ENCODE data around the gene GABRD. TPM values are rescaled to one million over a fixed set of nuclear protein-coding genes. Genes with fewer than 3 reads are reported as not detected.
"Not testable (repeated sequence)": the region's sequence is repeated elsewhere in the genome, so short reads cannot be mapped to it uniquely, and the experiment has no call there.

GABRD gene
- total RNA-seq, 1 experiment from 2014 or later: 15.6 TPM

DNA sequence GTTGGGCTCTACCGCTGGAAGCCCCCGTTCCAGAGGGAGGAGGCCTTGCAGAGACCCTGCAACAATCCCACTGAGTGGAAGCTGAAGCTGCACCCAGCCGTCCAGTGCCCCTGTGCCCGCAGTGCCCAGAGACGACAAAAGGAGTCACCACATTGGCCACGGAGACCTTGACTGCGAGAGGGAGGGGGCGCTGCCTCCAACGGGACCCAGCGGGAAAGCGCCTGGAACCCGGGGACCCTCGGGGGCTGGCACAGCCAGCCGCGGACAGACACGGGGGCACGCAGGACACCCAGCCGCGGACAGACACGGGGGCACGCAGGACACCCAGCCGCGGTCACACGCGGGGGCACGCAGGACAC, 38.0 kb upstream of the GABRD start:
- no peak for DNase-seq (ENCODE audit: low read depth, low spot score)
- Histone ChIP-seq H3K9me2 (ENCODE audit: insufficient read depth) (no peaks in the 10 kb centered on the region), H2AFZ (ENCODE audit: low read depth, low read length, poor library complexity, severe bottlenecking) (no peak overlapping the region), H3K9ac (ENCODE audit: low read length) (no peak overlapping the region), H3K79me2 (ENCODE audit: insufficient read depth, low read length) (no peaks in the 10 kb centered on the region), H3K4me1 (ENCODE audit: control insufficient read depth in 1 of 2, insufficient read depth in 2 of 2, low read length in 2 of 2) (peaks cover 4 to 14% of the 10 kb centered on the region in 2 experiments; a peak in 3 of 4 replicates), H3K4me3 (replicated peaks in 1 of 2; ENCODE audit: low read depth in 1 of 2, low read length in 2 of 2) (no peak overlapping the region), H3K9me3 (ENCODE audit: control insufficient read depth in 1 of 2, insufficient read depth in 1 of 2, low read depth in 1 of 2, low read length in 2 of 2) (no peaks in the 10 kb centered on the region), H3K27me3 (ENCODE audit: insufficient read depth, low read length) (no peaks in the 10 kb centered on the region), H3K36me3 (ENCODE audit: control insufficient read depth in 1 of 2, insufficient read depth in 2 of 2, low read length in 2 of 2) (no peaks in the 10 kb centered on the region), H3K4me2 (ENCODE audit: low read length) (no peak overlapping the region), H4K20me1 (ENCODE audit: insufficient read depth) (no peaks in the 10 kb centered on the region), H3K27ac (ENCODE audit: low read depth, low read length) (no peak overlapping the region; the same call in 1 of the 2 replicates)
- TF ChIP-seq POLR2A (IDR thresholded peaks at IDR 0.05; ENCODE audit: borderline replicate concordance, extremely low read depth, insufficient read depth, insufficient read length) (no peak), TCF7L2 (IDR thresholded peaks at IDR 0.05; ENCODE audit: borderline replicate concordance, extremely low read depth, insufficient read depth, insufficient read length) (no peak), POLR2AphosphoS5 (IDR thresholded peaks at IDR 0.05; ENCODE audit: low read depth, low read length) (no peak)
- POLR2A ChIA-PET: no interaction called here
- no TSS peak for BruUV-seq (replicated peaks)
- RAD21 ChIA-PET (ENCODE audit: low non-redundant PET in 1 of 2, low total read pairs in 2 of 2, uncharacterized antibody in 2 of 2, unreplicated experiment in 2 of 2): no interaction called here
- intact Hi-C loops (cut with micrococcal nuclease): no loop called here
- ATAC-seq: no peak
- CTCF ChIA-PET: no interaction called here

GRCh38 chr1:1981631-1982327, 37.4 kb upstream of the GABRD start:
- RAD21 ChIA-PET (ENCODE audit: low non-redundant PET in 1 of 2, low total read pairs in 2 of 2, uncharacterized antibody in 2 of 2, unreplicated experiment in 2 of 2); H3K4me3 ChIP-seq (replicated peaks in 1 of 2; ENCODE audit: low read depth in 1 of 2, low read length in 2 of 2); H3K79me2 ChIP-seq (ENCODE audit: insufficient read depth, low read length); BruUV-seq (replicated peaks); H2AFZ ChIP-seq (ENCODE audit: low read depth, low read length, poor library complexity, severe bottlenecking); H3K4me2 ChIP-seq (ENCODE audit: low read length); DNase-seq (ENCODE audit: low read depth, low spot score); CTCF ChIA-PET; H4K20me1 ChIP-seq (ENCODE audit: insufficient read depth); H3K36me3 ChIP-seq (ENCODE audit: control insufficient read depth in 1 of 2, insufficient read depth in 2 of 2, low read length in 2 of 2); intact Hi-C loops (cut with micrococcal nuclease); H3K9me2 ChIP-seq (ENCODE audit: insufficient read depth); POLR2A ChIA-PET; H3K4me1 ChIP-seq (ENCODE audit: control insufficient read depth in 1 of 2, insufficient read depth in 2 of 2, low read length in 2 of 2); ATAC-seq; H3K9me3 ChIP-seq (ENCODE audit: control insufficient read depth in 1 of 2, insufficient read depth in 1 of 2, low read depth in 1 of 2, low read length in 2 of 2); H3K27ac ChIP-seq (ENCODE audit: low read depth, low read length); H3K9ac ChIP-seq (ENCODE audit: low read length); H3K27me3 ChIP-seq (ENCODE audit: insufficient read depth, low read length): not testable (repeated sequence)
